Smooth muscle cell (in vitro differentiated cells): ENCODE measurements around the gene PPP2R3A. TPM values are rescaled to one million over a fixed set of nuclear protein-coding genes. Genes with fewer than 3 reads are reported as not detected.
"Not testable (repeated sequence)": the region's sequence is repeated elsewhere in the genome, so short reads cannot be mapped to it uniquely, and the experiment has no call there.

Experiments used
- DNase-seq: peaks from one replicate; lab custom pipeline; 2025; ENCODE audit not compliant: unreplicated experiment; lab: John Stamatoyannopoulos, UW
- H2AFZ ChIP-seq: fragments of 200-600 bp; sonication (generic); 2 replicates; pipeline ENCODE4 v1.6.0; 2016; ENCODE audit warnings: antibody characterized with exemption, low read depth, mild to moderate bottlenecking
- H3F3A ChIP-seq: fragments of 200-600 bp; sonication (generic); 2 replicates; pipeline ENCODE4 v1.6.0; 2017; ENCODE audit warnings: antibody characterized with exemption, low read depth
- H3K27ac ChIP-seq: fragments of 200-600 bp; sonication (generic); 2 replicates; pipeline ENCODE4 v1.5.1; 2016; ENCODE audit warnings: low read depth, mild to moderate bottlenecking
- H3K27me3 ChIP-seq: fragments of 200-600 bp; sonication (generic); 2 replicates; pipeline ENCODE4 v1.6.1; 2016; ENCODE audit warnings: low read depth, mild to moderate bottlenecking
- H3K36me3 ChIP-seq: fragments of 200-600 bp; sonication (generic); 2 replicates; pipeline ENCODE4 v1.5.1; 2016; ENCODE audit warnings: low read depth
- H3K4me1 ChIP-seq: fragments of 200-600 bp; sonication (generic); 2 replicates; pipeline ENCODE4 v1.5.1; 2016; ENCODE audit warnings: low read depth
- H3K4me2 ChIP-seq: fragments of 200-600 bp; sonication (generic); 2 replicates; pipeline ENCODE4 v1.6.0; 2016; ENCODE audit warnings: mild to moderate bottlenecking
- H3K4me3 ChIP-seq: fragments of 200-600 bp; sonication (generic); 2 replicates; pipeline ENCODE4 v1.5.1; 2016; ENCODE audit warnings: mild to moderate bottlenecking
- H3K79me2 ChIP-seq: fragments of 200-600 bp; sonication (generic); 2 replicates; pipeline ENCODE4 v1.6.0; 2016; ENCODE audit warnings: low read depth, mild to moderate bottlenecking
- H3K9ac ChIP-seq: fragments of 200-600 bp; sonication (generic); 2 replicates; pipeline ENCODE4 v1.6.0; 2016; ENCODE audit warnings: low read depth
- H3K9me3 ChIP-seq: fragments of 200-600 bp; sonication (generic); replicated peaks from 2 replicates; pipeline ENCODE4 v1.5.1; 2016; ENCODE audit warnings: low read depth
- H4K20me1 ChIP-seq: fragments of 200-600 bp; sonication (generic); 2 replicates; pipeline ENCODE4 v1.6.0; 2016; ENCODE audit warnings: low read depth
- CTCF ChIP-seq: fragments of 200-600 bp; sonication (generic); IDR thresholded peaks from 2 replicates; pipeline ENCODE4 v1.5.1; 2017; ENCODE audit warnings: borderline replicate concordance, mild to moderate bottlenecking, antibody characterized with exemption; ENCODE audit not compliant: insufficient read depth, poor library complexity, severe bottlenecking
- WGBS: methylation state at CpG from one replicate; pipeline ENCODE4 v1.1.7; 2016; ENCODE audit warnings: low lambda C conversion rate; 5-methylcytosine and 5-hydroxymethylcytosine counted together
- polyA plus RNA-seq: library from polyadenylated mRNA; unstranded; fragments of >200 nt; fragmentation: Nextera tagmentation; extraction: Ambion mirVana; gene quantifications from 2 replicates; pipeline ENCODE4 v1.2.1, GENCODE V29; 2016
- total RNA-seq: library from RNA; depleted of rRNA; stranded (reverse); fragments of >200 nt; gene quantifications from 2 replicates; pipeline ENCODE4 v1.2.3, GENCODE V29; 2014

The PPP2R3A gene
- total and polyA plus RNA-seq, 2 experiments from 2014 or later, result 8.0 to 24.7 TPM

DNA sequence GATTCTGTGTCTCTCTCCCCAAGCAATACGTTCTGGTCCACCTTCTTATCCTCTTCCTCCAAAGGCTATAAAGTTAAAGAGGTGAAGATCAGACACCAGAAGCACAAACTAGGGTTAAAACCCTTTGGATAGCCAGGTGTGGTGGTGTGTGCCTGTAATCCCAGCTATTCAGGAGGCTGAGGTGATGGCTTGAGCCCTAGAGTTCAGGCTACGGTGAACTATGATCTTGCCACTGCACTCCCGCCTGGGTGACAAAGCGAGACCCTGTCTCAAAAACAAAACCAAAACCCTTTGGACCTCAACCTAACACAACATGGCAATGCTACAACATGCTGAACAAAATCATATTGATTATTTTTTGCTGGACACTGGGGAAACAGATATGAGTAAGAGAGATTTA, 187.4 kb downstream of the PPP2R3A start:
- Histone ChIP-seq H4K20me1 (peaks cover 100% of the 10 kb centered on the region), H3K4me2 (no peak overlapping the region), H3K9me3 (no peaks in the 10 kb centered on the region), H3K27me3 (no peaks in the 10 kb centered on the region), H3K27ac (no peak overlapping the region), H3K36me3 (no peaks in the 10 kb centered on the region), H3K4me3 (no peak overlapping the region), H3K79me2 (peaks cover 96% of the 10 kb centered on the region), H3K4me1 (peaks cover 5% of the 10 kb centered on the region), H2AFZ (no peak overlapping the region), H3K9ac (no peak overlapping the region), H3F3A (peaks cover 12% of the 10 kb centered on the region)
- 97% methylated on average over 4 of the region's 4 CpGs for WGBS
- TF ChIP-seq CTCF, result no peak
- no peak for DNase-seq

GRCh38 chr3:136161516-136161915, 196.0 kb downstream of the PPP2R3A start:
- Histone ChIP-seq H3K27ac (no peak overlapping the region), H3K9ac (no peak overlapping the region), H3K79me2 (peaks cover 98% of the 10 kb centered on the region), H4K20me1 (peaks cover 99% of the 10 kb centered on the region), H3K9me3 (no peaks in the 10 kb centered on the region), H3K36me3 (no peaks in the 10 kb centered on the region), H3K4me2 (no peak overlapping the region), H3K27me3 (no peaks in the 10 kb centered on the region), H2AFZ (no peak overlapping the region), H3K4me1 (peaks cover 8% of the 10 kb centered on the region), H3K4me3 (no peak overlapping the region), H3F3A (no peaks in the 10 kb centered on the region)
- no peak for DNase-seq
- no peak for TF ChIP-seq CTCF

DNA sequence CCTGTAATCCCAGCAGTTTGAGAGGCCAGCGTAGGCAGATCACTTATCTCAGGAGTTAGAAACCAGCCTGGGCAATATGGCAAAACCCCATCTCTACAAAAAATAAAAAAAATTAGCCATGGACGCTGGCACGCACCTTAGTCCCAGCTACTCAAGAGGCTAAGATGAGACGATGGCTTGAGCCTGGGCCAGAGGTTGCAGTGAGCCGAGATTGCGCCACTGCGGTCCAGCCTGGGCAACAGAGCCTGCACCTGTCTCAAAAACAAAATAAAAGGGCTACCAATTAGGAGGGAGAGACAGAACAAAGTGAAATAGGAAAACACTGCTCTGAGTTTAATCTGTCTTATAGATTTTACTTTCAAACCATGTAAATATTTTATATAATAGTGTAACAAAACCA, 196.8 kb downstream of the PPP2R3A start:
- no peaks in the 10 kb centered on the region for H3K9me3 ChIP-seq
- 99% methylated on average over 7 of the region's 7 CpGs for WGBS
- H2AFZ ChIP-seq, result no peak overlapping the region
- no peaks in the 10 kb centered on the region for H3K27me3 ChIP-seq
- TF ChIP-seq CTCF, result no peak
- H3K4me3 ChIP-seq, result no peak overlapping the region
- H3K27ac ChIP-seq, result no peak overlapping the region
- H3K9ac ChIP-seq, result no peak overlapping the region
- H3K36me3 ChIP-seq, result no peaks in the 10 kb centered on the region
- peaks cover 8% of the 10 kb centered on the region for H3K4me1 ChIP-seq
- no peaks in the 10 kb centered on the region for H3F3A ChIP-seq
- H3K79me2 ChIP-seq, result peaks cover 98% of the 10 kb centered on the region
- no peak for DNase-seq
- H4K20me1 ChIP-seq, result peaks cover 99% of the 10 kb centered on the region
- H3K4me2 ChIP-seq, result no peak overlapping the region

DNA sequence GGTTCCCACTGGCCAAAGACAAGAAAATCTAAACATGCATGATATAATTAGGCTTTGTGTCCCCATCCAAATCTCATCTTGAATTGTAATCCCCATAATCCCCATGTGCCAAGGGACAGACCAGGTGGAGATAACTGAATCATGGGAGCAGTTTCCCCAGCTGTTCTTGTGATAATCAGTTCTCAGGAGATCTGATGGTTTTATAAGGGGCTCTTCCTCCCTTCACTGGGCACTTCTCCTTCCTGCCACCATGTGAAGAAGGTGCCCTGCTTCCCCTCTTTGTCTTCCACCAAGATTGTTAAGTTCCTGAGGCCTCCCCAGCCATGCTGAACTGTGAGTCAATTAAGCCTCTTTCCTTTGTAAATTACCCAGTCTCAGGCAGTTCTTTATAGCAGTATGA, 198.1 kb downstream of the PPP2R3A start:
- H3K27ac ChIP-seq, result peak overlapping the region; percentile 0
- not testable (repeated sequence) for H3K9ac ChIP-seq, H3K4me3 ChIP-seq, H3K36me3 ChIP-seq, H3K4me2 ChIP-seq, DNase-seq, H3F3A ChIP-seq, H3K27me3 ChIP-seq, H3K4me1 ChIP-seq, H2AFZ ChIP-seq, H3K9me3 ChIP-seq
- H3K79me2 ChIP-seq, result peaks cover 98% of the 10 kb centered on the region
- peaks cover 99% of the 10 kb centered on the region for H4K20me1 ChIP-seq
